ENCODE measurements around the gene ARID1B.

Gene ARID1B

GRCh38 chr6:156881687-156882629, 104.8 kb downstream of the ARID1B start:
- no peak for DNase-seq

GRCh38 chr6:156883497-156884252, 106.5 kb downstream of the ARID1B start:
- no peak for DNase-seq

- DNase-seq = no peak
Observed at GRCh38 chr6:156884306-156884705, 107.1 kb downstream of the ARID1B start.

- no peak for DNase-seq
Observed at GRCh38 chr6:156885562-156885961, 108.4 kb downstream of the ARID1B start.

- DNase-seq = no peak
Observed at GRCh38 chr6:156886409-156886808, 109.2 kb downstream of the ARID1B start.

DNA sequence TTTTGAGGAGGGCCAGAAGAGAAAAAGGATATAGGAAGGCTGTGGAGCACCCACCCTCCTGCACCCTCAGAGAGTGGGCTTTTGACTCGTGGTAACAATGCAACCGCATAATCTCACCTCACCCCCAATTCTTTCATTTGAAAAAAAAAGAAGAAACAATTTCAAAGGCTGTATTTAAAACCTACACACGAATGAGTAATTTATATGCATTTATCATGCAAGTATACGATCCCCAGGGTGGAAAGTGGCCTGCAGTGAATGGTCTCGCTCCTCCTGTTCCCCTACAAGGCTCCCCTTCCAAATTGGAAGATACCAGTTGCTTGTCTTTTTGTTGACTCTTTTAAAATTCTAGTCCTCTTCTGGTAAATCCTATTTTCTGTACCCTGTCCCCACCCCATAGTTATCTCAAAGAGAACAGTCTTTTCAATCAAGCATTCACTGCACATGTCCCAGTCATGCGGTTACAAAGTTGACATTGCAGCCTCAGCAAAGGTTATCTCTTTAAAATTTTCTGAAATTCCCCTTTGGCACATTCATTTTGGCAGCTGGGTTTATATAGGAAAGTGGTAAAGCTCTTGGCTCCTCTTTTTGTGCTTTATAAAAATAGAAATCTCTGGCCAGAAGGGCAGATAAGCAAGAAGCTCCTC, 110.6 kb downstream of the ARID1B start:
- no peak for DNase-seq

GRCh38 chr6:156889469-156889868, 112.3 kb downstream of the ARID1B start:
- no peak for DNase-seq

DNA sequence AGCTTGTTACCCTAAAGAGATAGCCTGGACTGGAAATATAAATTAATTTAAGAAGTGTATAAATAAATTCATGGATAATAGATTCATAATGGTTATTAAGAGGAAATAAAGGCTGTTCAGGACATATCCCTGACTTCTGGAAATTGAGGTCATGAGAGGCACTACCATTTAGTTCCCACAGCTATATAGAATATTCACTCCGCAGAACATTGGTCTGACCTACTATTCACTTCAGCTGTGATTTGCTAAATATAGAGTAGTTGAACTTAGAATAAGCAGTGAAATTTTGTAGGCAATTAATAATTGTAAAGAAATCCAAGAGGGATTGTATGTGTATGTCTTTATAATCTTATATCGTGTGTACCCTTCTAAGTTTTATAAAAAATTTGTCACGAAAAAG, 112.8 kb downstream of the ARID1B start:
- no peak for DNase-seq

DNA sequence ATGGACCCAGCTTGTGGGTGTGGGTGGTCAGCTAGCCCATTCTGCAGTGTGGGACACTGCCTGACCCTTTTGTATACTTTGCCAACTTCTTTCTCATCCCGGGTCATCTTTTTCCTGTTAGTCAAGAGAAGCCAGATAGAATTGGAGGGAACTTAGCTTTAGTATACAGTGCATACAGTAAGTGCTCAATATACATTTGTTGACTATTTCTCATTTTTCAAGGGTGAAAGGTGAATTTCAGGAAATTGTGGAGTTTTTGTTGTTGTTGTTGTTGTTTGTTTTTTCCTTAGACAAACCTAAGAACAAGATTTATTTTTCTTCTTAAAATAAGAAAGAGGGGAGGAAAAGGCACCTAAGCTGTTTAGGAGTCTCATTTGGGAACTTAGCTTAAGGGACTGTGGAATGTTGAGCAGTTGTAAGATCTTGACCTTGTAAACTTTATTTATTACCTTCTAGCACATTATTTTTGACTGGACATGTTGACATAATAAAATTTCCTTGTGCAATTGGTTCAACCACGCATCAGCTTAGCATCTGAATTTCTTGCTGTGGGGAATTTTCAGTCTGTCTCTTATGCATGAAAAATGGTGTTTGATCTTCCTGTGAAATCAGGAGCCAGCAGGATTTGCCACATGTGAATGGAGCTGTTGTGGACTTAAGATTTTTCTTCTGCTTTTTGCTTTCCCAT, 113.6 kb downstream of the ARID1B start:
- no peak for DNase-seq

DNA sequence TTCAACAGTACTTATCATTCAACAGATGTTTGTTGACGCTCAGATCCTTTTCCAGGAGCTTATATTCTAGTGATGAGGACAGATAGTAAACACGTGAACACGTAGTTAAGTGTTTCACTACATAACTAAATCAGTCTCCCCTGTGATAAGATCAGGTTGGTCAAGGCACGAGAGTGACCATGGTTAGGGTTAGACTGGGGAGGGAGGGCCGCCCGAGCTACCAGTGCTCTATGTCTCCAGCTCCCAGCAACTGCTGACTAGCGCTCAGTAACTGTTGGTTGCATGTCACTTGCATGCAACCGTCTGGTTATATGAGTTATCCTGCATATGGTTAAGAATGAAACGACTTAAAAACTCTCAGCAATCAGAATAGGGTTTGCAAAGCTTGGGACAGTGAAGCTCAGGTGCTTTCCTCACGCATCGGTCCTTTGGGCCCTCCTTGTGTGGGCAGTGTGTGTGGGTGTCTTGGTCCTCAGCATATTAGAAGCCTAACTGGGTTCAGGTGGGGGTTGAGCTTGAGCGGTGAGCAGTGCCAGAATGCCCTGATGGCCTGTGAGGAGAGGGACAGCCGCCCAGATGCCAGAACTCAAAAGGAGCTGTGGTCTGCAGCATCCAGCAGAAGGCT, 120.8 kb downstream of the ARID1B start:
- no peak for DNase-seq

DNA sequence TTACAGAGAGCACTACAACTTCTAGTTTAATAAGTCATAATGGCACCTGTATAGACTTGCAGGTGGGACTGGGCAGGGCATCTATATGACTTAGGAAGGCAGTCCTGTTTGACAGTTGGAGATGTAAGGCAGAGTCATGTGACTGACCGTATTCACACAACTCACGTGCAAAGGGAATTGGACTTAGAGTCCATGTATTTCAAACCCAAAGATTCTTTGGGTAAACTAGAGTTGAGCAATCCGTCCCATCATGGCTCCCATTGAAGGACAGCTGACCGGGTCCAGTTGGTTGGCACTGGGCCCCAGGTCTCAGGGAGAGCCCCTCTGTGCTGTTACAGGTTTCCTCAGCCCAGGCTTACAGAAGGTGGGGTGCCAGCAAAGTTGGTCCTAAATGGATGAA, 121.9 kb downstream of the ARID1B start:
- DNase-seq = no peak

DNA sequence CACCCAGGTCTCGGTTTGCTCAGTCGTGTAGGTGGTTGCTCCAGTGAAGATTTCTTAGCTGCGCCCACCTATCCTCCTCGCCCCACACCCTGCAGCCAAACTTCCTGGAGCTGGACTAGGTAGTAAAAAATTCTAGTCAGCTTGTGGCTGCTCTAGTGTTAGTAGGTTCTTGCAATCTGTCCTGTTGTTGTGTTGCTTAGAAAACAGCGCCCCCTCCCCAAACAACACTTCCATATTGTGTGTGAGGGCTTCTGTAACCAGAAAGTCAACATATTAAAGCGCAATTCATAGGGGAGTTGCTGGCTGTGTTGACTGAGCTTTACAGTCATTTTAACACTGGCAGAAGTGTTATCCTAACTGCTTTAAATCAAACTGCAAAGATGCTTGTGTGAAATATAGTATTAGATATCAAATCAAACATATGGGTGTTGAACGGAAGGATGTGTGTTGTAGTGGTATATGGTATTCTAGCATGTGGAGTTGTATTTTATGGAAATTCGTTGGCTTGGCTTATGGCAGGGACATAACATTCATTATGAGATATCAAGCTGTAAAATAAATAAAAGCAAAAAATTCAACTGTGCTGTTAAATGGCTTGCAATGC, 122.5 kb downstream of the ARID1B start:
- DNase-seq = no peak

GRCh38 chr6:156900292-156900691, 123.1 kb downstream of the ARID1B start:
- DNase-seq = no peak

GRCh38 chr6:156901309-156902019, 124.3 kb downstream of the ARID1B start:
- DNase-seq = no peak

GRCh38 chr6:156902782-156903181, 125.6 kb downstream of the ARID1B start:
- DNase-seq = no peak

- no peak for DNase-seq
Observed at GRCh38 chr6:156904176-156904967, 127.2 kb downstream of the ARID1B start.

DNA sequence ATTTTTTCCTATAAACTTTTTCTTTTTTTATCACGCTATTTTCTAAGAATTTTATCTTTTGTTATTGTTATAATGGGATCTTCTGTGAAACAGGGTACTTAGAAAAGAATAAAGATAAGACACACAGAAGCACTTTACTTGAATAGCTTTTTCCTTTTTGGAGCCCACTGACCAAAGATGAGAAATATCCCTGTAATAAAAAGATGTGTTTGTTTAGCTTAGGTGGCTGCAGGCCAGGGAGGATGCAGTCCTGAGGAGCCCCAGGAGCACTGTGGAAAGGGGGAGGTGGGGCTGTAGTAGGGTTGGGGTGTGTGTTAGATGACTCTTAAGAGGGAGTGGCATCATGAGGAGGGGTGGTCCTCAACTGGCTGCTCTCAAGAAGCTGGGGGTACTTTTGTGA, 128.6 kb downstream of the ARID1B start:
- no peak for DNase-seq

DNA sequence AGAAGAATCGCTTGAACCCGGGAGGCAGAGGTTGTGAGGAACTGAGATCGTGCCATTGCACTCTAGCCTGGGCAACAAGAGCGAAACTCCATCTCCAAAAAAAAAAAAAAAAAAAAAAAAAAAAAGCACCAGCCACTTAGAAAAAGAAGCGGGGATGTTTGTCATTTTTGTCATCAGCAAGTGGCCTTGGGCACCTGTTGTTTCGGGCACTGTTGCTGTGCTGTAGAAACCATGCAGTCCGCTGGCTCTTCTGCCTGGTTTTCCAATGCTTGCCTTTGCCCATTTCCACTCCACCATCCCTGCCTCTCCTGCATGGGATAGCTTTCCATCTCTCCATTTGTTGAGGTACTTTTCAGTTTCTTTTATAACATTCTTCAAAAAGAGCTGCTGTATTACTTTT, 129.3 kb downstream of the ARID1B start:
- no peak for DNase-seq

- DNase-seq = no peak
Observed at GRCh38 chr6:156909212-156910010, 132.2 kb downstream of the ARID1B start.

DNA sequence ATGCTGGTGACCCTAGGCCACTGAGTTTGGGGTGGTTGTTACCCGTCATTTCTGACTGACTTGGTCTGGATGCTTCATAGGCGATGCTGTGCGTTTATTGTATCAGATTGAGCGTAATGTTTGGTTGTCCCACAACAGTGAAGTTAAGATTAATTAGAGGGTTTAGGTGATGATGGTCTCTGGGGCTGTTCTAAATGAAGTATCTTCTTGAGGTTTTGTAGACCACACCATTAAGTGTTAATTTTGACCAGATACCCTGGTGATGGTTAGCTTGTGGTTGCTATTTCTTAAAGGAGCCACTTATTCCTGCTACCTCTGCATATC, 132.8 kb downstream of the ARID1B start:
- DNase-seq = no peak
